HCT116 (cell line): ENCODE data around the gene SLC35F6. TPM values are rescaled to one million over a fixed set of nuclear protein-coding genes. Genes with fewer than 3 reads are reported as not detected.

ENCODE experiments used
- ATAC-seq: fragments of 200-7000 bp; cut with Tn5 transposase; 2 replicates; pipeline ENCODE4 v1.9.1; 2020; ENCODE audit warnings: mild to moderate bottlenecking, moderate library complexity
- BruUV-seq: library from RNA; stranded (reverse); fragments of 400-500 nt; replicated peaks from 2 replicates; lab custom pipeline; 2021; lab: Mats Ljungman, UMichigan
- CTCF ChIA-PET: fragments of 300-600 bp; sonication (Branson Sonifier 250); formaldehyde crosslinking; loops from one replicate; lab custom pipeline; 2021; ENCODE audit warnings: antibody characterized with exemption; lab: Charles Lee
- POLR2A ChIA-PET: fragments of 300-600, 350-600 bp; sonication (Branson Sonifier 250); formaldehyde crosslinking; loops from one replicate; lab custom pipeline; 2021; ENCODE audit warnings: antibody characterized with exemption; lab: Charles Lee
- RAD21 ChIA-PET, 2 experiments: fragments of 300-600 bp; sonication (Branson Sonifier 250); formaldehyde crosslinking; loops; one replicate each; lab custom pipeline; 2023; ENCODE audit warnings: low total read pairs in 2 of 2; ENCODE audit not compliant: uncharacterized antibody in 2 of 2, unreplicated experiment in 2 of 2, low non-redundant PET in 1 of 2; lab: Charles Lee
- DNase-seq: peaks from one replicate; pipeline ENCODE4 v3.0.0-alpha.2; 2010; ENCODE audit warnings: low read depth, low spot score
- H2AFZ ChIP-seq: fragments of 200-600 bp; shearing (Covaris generic), sonication (generic); 2 replicates; pipeline ENCODE4 v1.6.1; 2017; ENCODE audit warnings: low read depth, mixed run types, mixed read lengths, antibody characterized with exemption, low read length; ENCODE audit not compliant: poor library complexity, severe bottlenecking
- H3K27ac ChIP-seq: 2 replicates; pipeline ENCODE4 v1.5.1; 2012; ENCODE audit warnings: low read depth, low read length
- H3K27me3 ChIP-seq: fragments of 200-600 bp; sonication (generic); 2 replicates; pipeline ENCODE4 v1.6.1; 2016; ENCODE audit warnings: mixed run types, low read length, mixed read lengths; ENCODE audit not compliant: insufficient read depth
- H3K36me3 ChIP-seq, 2 experiments: fragments of 200-500 bp in 1 of 2; fragments of 200-600 bp in 1 of 2; sonication (Bioruptor generic) in 1 of 2; sonication (generic) in 1 of 2; 2 replicates each; pipeline versions ENCODE4 v1.5.1 to v1.6.1; 2014 to 2016; ENCODE audit warnings: low read length in 2 of 2, inconsistent platforms in 1 of 2, mixed read lengths in 1 of 2, mixed run types in 1 of 2; ENCODE audit not compliant: insufficient read depth in 2 of 2, control insufficient read depth in 1 of 2
- H3K4me1 ChIP-seq, 2 experiments: fragments of 200-600 bp in 1 of 2; sonication (generic) in 1 of 2; 2 replicates each; pipeline versions ENCODE4 v1.5.1 to v1.6.1; 2012 to 2017; ENCODE audit warnings: low read length in 2 of 2, inconsistent platforms in 1 of 2, mild to moderate bottlenecking in 1 of 2, mixed read lengths in 1 of 2, mixed run types in 1 of 2, moderate library complexity in 1 of 2; ENCODE audit not compliant: insufficient read depth in 2 of 2, control insufficient read depth in 1 of 2
- H3K4me2 ChIP-seq: fragments of 200-600 bp; sonication (generic); 2 replicates; pipeline ENCODE4 v1.6.1; 2017; ENCODE audit warnings: mixed run types, low read length, mixed read lengths
- H3K4me3 ChIP-seq, 2 experiments: fragments of 200-600 bp in 1 of 2; sonication (generic) in 1 of 2; replicated peaks in 1 of 2; 2 replicates each; pipeline ENCODE4 v1.5.1; 2011 to 2016; ENCODE audit warnings: low read length in 2 of 2, control low read depth in 1 of 2, low read depth in 1 of 2, mild to moderate bottlenecking in 1 of 2, mixed read lengths in 1 of 2, mixed run types in 1 of 2
- H3K79me2 ChIP-seq: fragments of 200-600 bp; sonication (generic); 2 replicates; pipeline ENCODE4 v1.6.1; 2017; ENCODE audit warnings: mild to moderate bottlenecking, mixed run types, low read length, moderate library complexity, mixed read lengths; ENCODE audit not compliant: insufficient read depth
- H3K9ac ChIP-seq: fragments of 200-600 bp; sonication (generic); 2 replicates; pipeline ENCODE4 v1.6.1; 2016; ENCODE audit warnings: low read length, mixed read lengths
- H3K9me2 ChIP-seq: fragments of 200-600 bp; sonication (generic), shearing (Covaris generic); 2 replicates; pipeline ENCODE4 v1.6.1; 2017; ENCODE audit warnings: mixed run types, mild to moderate bottlenecking, moderate library complexity; ENCODE audit not compliant: insufficient read depth
- H3K9me3 ChIP-seq, 2 experiments: fragments of 200-500 bp in 1 of 2; fragments of 200-600 bp in 1 of 2; sonication (Bioruptor generic) in 1 of 2; sonication (generic) in 1 of 2; 2 replicates each; pipeline ENCODE4 v1.6.1; 2014 to 2017; ENCODE audit warnings: low read length in 2 of 2, mixed read lengths in 2 of 2, inconsistent platforms in 1 of 2, low read depth in 1 of 2, mild to moderate bottlenecking in 1 of 2, mixed run types in 1 of 2, moderate library complexity in 1 of 2; ENCODE audit not compliant: control insufficient read depth in 1 of 2, insufficient read depth in 1 of 2
- H4K20me1 ChIP-seq: fragments of 200-600 bp; sonication (generic), shearing (Covaris generic); 2 replicates; pipeline ENCODE4 v1.6.1; 2017; ENCODE audit warnings: mixed run types, mild to moderate bottlenecking, moderate library complexity; ENCODE audit not compliant: insufficient read depth
- ELF1 ChIP-seq: IDR thresholded peaks from 2 replicates; pipeline ENCODE4 v1.6.1; 2012; ENCODE audit warnings: low read depth, borderline replicate concordance
- JUND ChIP-seq: IDR thresholded peaks from 2 replicates; pipeline ENCODE4 v1.6.1; 2012
- REST ChIP-seq: IDR thresholded peaks from 2 replicates; pipeline ENCODE4 v1.6.1; 2012; ENCODE audit warnings: low read depth
- SRF ChIP-seq: IDR thresholded peaks from 2 replicates; pipeline ENCODE4 v1.6.1; 2012; ENCODE audit warnings: low read depth
- ZBTB33 ChIP-seq: IDR thresholded peaks from 2 replicates; pipeline ENCODE4 v1.6.1; 2011; ENCODE audit warnings: mild to moderate bottlenecking, low read length, moderate library complexity; ENCODE audit not compliant: insufficient replicate concordance; ENCODE audit errors: extremely low read depth
- ZNF274 ChIP-seq: fragments of 200-500 bp; sonication (Bioruptor generic); IDR thresholded peaks from 2 replicates; pipeline ENCODE4 v1.6.1; 2014; ENCODE audit warnings: mild to moderate bottlenecking, low read depth, low read length, inconsistent platforms
- intact Hi-C: fragments of 100-400 bp; cut with micrococcal nuclease; formaldehyde crosslinking; loops from 2 replicates; pipeline ENCODE4 v1.10.0; 2022
- total RNA-seq: library from RNA; stranded (reverse); gene quantifications from one replicate; pipeline ENCODE4 v1.2.1, GENCODE V29; 2021; ENCODE audit not compliant: unreplicated experiment

The SLC35F6 gene
- total RNA-seq, 1 experiment from 2014 or later = 34.5 TPM

GRCh38 chr2:26738481-26738880, 25.6 kb upstream of the SLC35F6 start:
- Histone ChIP-seq H3K27ac (no peak overlapping the region), H3K79me2 (no peaks in the 10 kb centered on the region), H2AFZ (no peak overlapping the region), H3K36me3 (no peaks in the 10 kb centered on the region), H3K9me2 (no peaks in the 10 kb centered on the region), H4K20me1 (no peaks in the 10 kb centered on the region), H3K9ac (no peak overlapping the region), H3K9me3 (no peaks in the 10 kb centered on the region), H3K4me2 (no peak overlapping the region), H3K4me1 (peaks cover 0 to 7% of the 10 kb centered on the region in 2 experiments; a peak in 2 of 4 replicates), H3K27me3 (no peaks in the 10 kb centered on the region), H3K4me3 (no peak overlapping the region)
- TF ChIP-seq ZNF274 (no peak), REST (no peak), JUND (no peak), SRF (no peak), ZBTB33 (no peak), ELF1 (no peak)
- BruUV-seq = no TSS peak
- DNase-seq = no peak
- ChIA-PET RAD21 (no interaction called here), CTCF (no interaction called here), POLR2A (no interaction called here)
- intact Hi-C loops = no loop called here
- ATAC-seq = no peak
